PC-3 (cell line): ENCODE data around the gene ATP8A1. TPM values are rescaled to one million over a fixed set of nuclear protein-coding genes. Genes with fewer than 3 reads are reported as not detected.

Source experiments
- ATAC-seq: fragments of 200-7000 bp; cut with Tn5 transposase; 2 replicates; pipeline ENCODE4 v1.9.1; 2020; ENCODE audit warnings: mild to moderate bottlenecking, moderate library complexity
- BruUV-seq: library from RNA; stranded (reverse); fragments of 400-500 nt; replicated peaks from 2 replicates; lab custom pipeline; 2021; lab: Mats Ljungman, UMichigan
- CTCF ChIA-PET: fragments of 300-600 bp; sonication (Branson Sonifier 250); formaldehyde crosslinking; loops from one replicate; lab custom pipeline; 2022; ENCODE audit warnings: antibody characterized with exemption; lab: Charles Lee
- POLR2A ChIA-PET: fragments of 300-600 bp; sonication (Branson Sonifier 250); formaldehyde crosslinking; loops from one replicate; lab custom pipeline; 2022; ENCODE audit warnings: antibody characterized with exemption; ENCODE audit not compliant: unreplicated experiment; lab: Charles Lee
- DNase-seq: peaks from one replicate; pipeline ENCODE4 v3.0.0-alpha.2; 2015
- H2AFZ ChIP-seq: fragments of 300-600 bp; sonication (generic); 2 replicates; pipeline ENCODE4 v1.6.0; 2016; ENCODE audit warnings: antibody characterized with exemption, low read length
- H3F3A ChIP-seq: fragments of 300-600 bp; sonication (generic); one replicate; pipeline ENCODE4 v1.6.0; 2017; ENCODE audit warnings: antibody characterized with exemption, low read length, control low read depth, mild to moderate bottlenecking; ENCODE audit not compliant: unreplicated experiment
- H3K27ac ChIP-seq: fragments of 300-600 bp; sonication (generic); 2 replicates; pipeline ENCODE4 v1.5.1; 2016; ENCODE audit warnings: mild to moderate bottlenecking, low read length
- H3K27me3 ChIP-seq: fragments of 300-600 bp; sonication (generic); 2 replicates; pipeline ENCODE4 v1.6.1; 2016; ENCODE audit warnings: low read length, mixed read lengths
- H3K36me3 ChIP-seq: fragments of 300-600 bp; sonication (generic); 2 replicates; pipeline ENCODE4 v1.6.1; 2016; ENCODE audit warnings: low read depth, mixed run types, low read length, mixed read lengths
- H3K4me1 ChIP-seq: fragments of 300-600 bp; sonication (generic); 2 replicates; pipeline ENCODE4 v1.5.1; 2016; ENCODE audit warnings: low read length; ENCODE audit not compliant: insufficient read depth
- H3K4me2 ChIP-seq: fragments of 300-600 bp; sonication (generic); 2 replicates; pipeline ENCODE4 v1.6.0; 2016; ENCODE audit warnings: low read length
- H3K4me3 ChIP-seq: fragments of 300-600 bp; sonication (generic); 2 replicates; pipeline ENCODE4 v1.5.1; 2016; ENCODE audit warnings: mild to moderate bottlenecking, low read length, mixed read lengths
- H3K79me2 ChIP-seq: fragments of 300-600 bp; sonication (generic); 2 replicates; pipeline ENCODE4 v1.6.1; 2017; ENCODE audit warnings: low read length, mixed read lengths
- H3K9ac ChIP-seq: fragments of 300-600 bp; sonication (generic); 2 replicates; pipeline ENCODE4 v1.6.0; 2016; ENCODE audit warnings: mild to moderate bottlenecking, low read length
- H3K9me2 ChIP-seq: fragments of 300-600 bp; sonication (generic); replicated peaks from 2 replicates; pipeline ENCODE4 v1.6.1; 2016; ENCODE audit warnings: mixed run types, low read length, mixed read lengths
- H3K9me3 ChIP-seq: fragments of 300-600 bp; sonication (generic); 2 replicates; pipeline ENCODE4 v1.6.1; 2016; ENCODE audit warnings: low read length, mixed read lengths
- H4K20me1 ChIP-seq: fragments of 300-600 bp; sonication (generic); 2 replicates; pipeline ENCODE4 v1.6.1; 2016; ENCODE audit warnings: low read length, mixed read lengths
- CTCF ChIP-seq: fragments of 300-600 bp; sonication (generic); conservative IDR thresholded peaks from 2 replicates; pipeline ENCODE4 v1.5.1; 2017; ENCODE audit warnings: antibody characterized with exemption, low read depth, mild to moderate bottlenecking, low read length
- EZH2 ChIP-seq: fragments of 300-600 bp; sonication (generic); IDR thresholded peaks from one replicate; pipeline ENCODE4 v1.6.1; 2017; ENCODE audit warnings: antibody characterized with exemption, mild to moderate bottlenecking, low read length; ENCODE audit not compliant: unreplicated experiment
- EZH2phosphoT487 ChIP-seq: fragments of 300-600 bp; sonication (generic); IDR thresholded peaks from 2 replicates; pipeline ENCODE4 v1.6.1; 2018; ENCODE audit warnings: mild to moderate bottlenecking, antibody characterized with exemption, low read length, borderline replicate concordance
- intact Hi-C: fragments of 100-400 bp; cut with micrococcal nuclease; formaldehyde crosslinking; loops from 2 replicates; pipeline ENCODE4 v1.9.0; 2023
- total RNA-seq: library from RNA; depleted of rRNA; stranded (reverse); fragments of >200 nt; gene quantifications from 2 replicates; pipeline ENCODE4 v1.2.3, GENCODE V29; 2014

The ATP8A1 gene
- total RNA-seq, 1 experiment from 2014 or later: 3.9 TPM

- no peak for ATAC-seq
- Histone ChIP-seq H3K27me3 (no peaks in the 10 kb centered on the region), H3K4me3 (no peak overlapping the region), H3K27ac (no peak overlapping the region), H3K4me1 (no peaks in the 10 kb centered on the region), H3K36me3 (no peaks in the 10 kb centered on the region), H3K79me2 (no peaks in the 10 kb centered on the region), H3K4me2 (no peak overlapping the region), H3K9ac (no peak overlapping the region), H3K9me3 (no peaks in the 10 kb centered on the region), H3F3A (no peaks in the 10 kb centered on the region), H3K9me2 (no peaks in the 10 kb centered on the region), H4K20me1 (no peaks in the 10 kb centered on the region), H2AFZ (no peak overlapping the region)
- BruUV-seq: no TSS peak
- DNase-seq: no peak
- TF ChIP-seq EZH2phosphoT487 (no peak), EZH2 (no peak), CTCF (no peak)
- ChIA-PET POLR2A (no interaction called here), CTCF (no interaction called here)
- intact Hi-C loops: no loop called here
Measured at GRCh38 chr4:42391355-42391664, 265.6 kb downstream of the ATP8A1 start.

- Histone ChIP-seq H2AFZ (no peak overlapping the region), H3K27me3 (no peaks in the 10 kb centered on the region), H3K4me3 (no peak overlapping the region), H3K36me3 (no peaks in the 10 kb centered on the region), H3K9ac (no peak overlapping the region), H3K4me1 (no peaks in the 10 kb centered on the region), H3K27ac (no peak overlapping the region), H3K79me2 (no peaks in the 10 kb centered on the region), H3K9me3 (no peaks in the 10 kb centered on the region), H3K9me2 (no peaks in the 10 kb centered on the region), H3F3A (no peaks in the 10 kb centered on the region), H4K20me1 (no peaks in the 10 kb centered on the region), H3K4me2 (no peak overlapping the region)
- POLR2A ChIA-PET: no interaction called here
- intact Hi-C loops: no loop called here
- no peak for TF ChIP-seq EZH2phosphoT487
- DNase-seq: no peak
- CTCF ChIA-PET: no interaction called here
- ATAC-seq: no peak
- BruUV-seq: no TSS peak
Measured at GRCh38 chr4:42390622-42391354, 266.1 kb downstream of the ATP8A1 start.

- Histone ChIP-seq H3K4me3 (no peak overlapping the region), H3K27ac (no peak overlapping the region), H3K9me3 (no peaks in the 10 kb centered on the region), H3K9ac (no peak overlapping the region), H3K36me3 (no peaks in the 10 kb centered on the region), H3K4me2 (no peak overlapping the region), H4K20me1 (no peaks in the 10 kb centered on the region), H2AFZ (no peak overlapping the region), H3K79me2 (no peaks in the 10 kb centered on the region), H3K9me2 (no peaks in the 10 kb centered on the region), H3K27me3 (no peaks in the 10 kb centered on the region), H3K4me1 (no peaks in the 10 kb centered on the region), H3F3A (no peaks in the 10 kb centered on the region)
- intact Hi-C loops: no loop called here
- CTCF ChIA-PET: no interaction called here
- POLR2A ChIA-PET: no interaction called here
- DNase-seq (no peak), ATAC-seq (no peak)
- no TSS peak for BruUV-seq
- TF ChIP-seq CTCF: no peak
- TF ChIP-seq EZH2phosphoT487: no peak
- TF ChIP-seq EZH2: no peak
Measured at GRCh38 chr4:42385516-42385915, 271.4 kb downstream of the ATP8A1 start.
